Measurements from ENCODE around the gene CBL.

DNA sequence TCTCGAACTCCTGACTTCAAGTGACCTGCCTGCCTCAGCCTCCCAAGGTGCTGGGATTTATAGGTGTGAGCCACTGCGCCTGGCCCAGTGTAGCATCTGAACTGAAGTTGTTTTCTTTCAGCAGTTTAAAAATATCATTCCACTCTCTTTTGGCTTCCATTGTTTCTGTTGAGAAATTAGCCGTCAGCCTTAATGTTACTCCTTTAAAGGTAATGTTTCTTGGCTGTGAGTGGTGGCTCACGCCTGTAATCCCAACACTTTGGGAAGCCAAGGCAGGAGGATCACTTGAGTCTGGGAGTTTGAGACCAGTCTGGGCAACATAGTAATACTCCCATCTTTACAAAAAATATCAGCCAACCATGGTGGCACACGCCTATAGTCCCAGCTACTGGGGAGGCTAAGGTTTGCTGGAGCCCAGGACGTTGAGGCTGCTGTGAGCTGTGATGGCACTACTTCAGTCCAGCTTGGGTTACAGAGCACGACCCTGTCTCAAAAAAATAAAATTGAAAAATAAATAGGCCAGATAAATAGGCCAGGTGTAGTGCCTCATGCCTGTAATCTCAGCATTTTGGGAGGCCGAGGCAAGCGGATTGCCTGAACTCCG, 84.9 kb downstream of the CBL start:
- no peak for TF ChIP-seq EZH2 (IDR thresholded peaks at IDR 0.05; ENCODE audit: borderline replicate concordance, low read length)
- TF ChIP-seq, protein P1, sequence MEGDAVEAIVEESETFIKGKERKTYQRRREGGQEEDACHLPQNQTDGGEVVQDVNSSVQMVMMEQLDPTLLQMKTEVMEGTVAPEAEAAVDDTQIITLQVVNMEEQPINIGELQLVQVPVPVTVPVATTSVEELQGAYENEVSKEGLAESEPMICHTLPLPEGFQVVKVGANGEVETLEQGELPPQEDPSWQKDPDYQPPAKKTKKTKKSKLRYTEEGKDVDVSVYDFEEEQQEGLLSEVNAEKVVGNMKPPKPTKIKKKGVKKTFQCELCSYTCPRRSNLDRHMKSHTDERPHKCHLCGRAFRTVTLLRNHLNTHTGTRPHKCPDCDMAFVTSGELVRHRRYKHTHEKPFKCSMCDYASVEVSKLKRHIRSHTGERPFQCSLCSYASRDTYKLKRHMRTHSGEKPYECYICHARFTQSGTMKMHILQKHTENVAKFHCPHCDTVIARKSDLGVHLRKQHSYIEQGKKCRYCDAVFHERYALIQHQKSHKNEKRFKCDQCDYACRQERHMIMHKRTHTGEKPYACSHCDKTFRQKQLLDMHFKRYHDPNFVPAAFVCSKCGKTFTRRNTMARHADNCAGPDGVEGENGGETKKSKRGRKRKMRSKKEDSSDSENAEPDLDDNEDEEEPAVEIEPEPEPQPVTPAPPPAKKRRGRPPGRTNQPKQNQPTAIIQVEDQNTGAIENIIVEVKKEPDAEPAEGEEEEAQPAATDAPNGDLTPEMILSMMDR (conservative IDR thresholded peaks at IDR 0.05 in 1 of 2, IDR thresholded peaks at IDR 0.05 in 1 of 2; ENCODE audit: extremely low read depth in 1 of 2, insufficient read depth in 1 of 2, low read depth in 1 of 2, low read length in 2 of 2), result no peak
